Natural killer cell (primary cell): ENCODE results near the gene TPMT. TPM values are rescaled to one million over a fixed set of nuclear protein-coding genes. Genes with fewer than 3 reads are reported as not detected.

Experiments
- ATAC-seq, 3 donors: fragments of 150-1000 bp in 2 of 3; fragments of 200-7000 bp in 1 of 3; cut with Tn5 transposase; 1 replicate in 1 of 3; 2 replicates in 2 of 3; pipeline ENCODE4 v1.10.0; 2021; ENCODE audit warnings: mild to moderate bottlenecking in 2 of 3, moderate library complexity in 2 of 3
- DNase-seq, 2 donors: peaks; one replicate each; pipeline versions ENCODE4 v3.0.0 to v3.0.0-alpha.2; 2013 to 2021; ENCODE audit warnings: mixed read lengths in 1 of 2
- H3K27ac ChIP-seq: one replicate; pipeline ENCODE4 v1.5.1; 2013; ENCODE audit warnings: mild to moderate bottlenecking, low read length
- H3K27me3 ChIP-seq: one replicate; pipeline ENCODE4 v1.6.1; 2013; ENCODE audit warnings: low read length; ENCODE audit not compliant: control insufficient read depth, insufficient read depth
- H3K36me3 ChIP-seq: one replicate; pipeline ENCODE4 v1.6.1; 2013; ENCODE audit warnings: low read length; ENCODE audit not compliant: control insufficient read depth, insufficient read depth
- H3K4me1 ChIP-seq: one replicate; pipeline ENCODE4 v1.6.1; 2013; ENCODE audit warnings: low read length; ENCODE audit not compliant: control insufficient read depth, insufficient read depth
- H3K4me3 ChIP-seq: one replicate; pipeline ENCODE4 v1.5.1; 2013; ENCODE audit warnings: low read length
- H3K9me3 ChIP-seq: one replicate; pipeline ENCODE4 v1.6.1; 2013; ENCODE audit warnings: low read length; ENCODE audit not compliant: control insufficient read depth, insufficient read depth
- H3K27ac Mint-ChIP-seq, 2 donors: one replicate each; pipeline ENCODE4 v1.8.0; 2022; ENCODE audit warnings: mild to moderate bottlenecking in 2 of 2, mixed read lengths in 2 of 2, moderate library complexity in 1 of 2
- H3K27me3 Mint-ChIP-seq, 2 donors: one replicate each; pipeline ENCODE4 v1.8.0; 2022; ENCODE audit warnings: low read depth in 2 of 2, mixed read lengths in 2 of 2
- H3K36me3 Mint-ChIP-seq: one replicate; pipeline ENCODE4 v1.8.0; 2022; ENCODE audit warnings: mixed read lengths
- H3K4me1 Mint-ChIP-seq, 2 donors: one replicate each; pipeline ENCODE4 v1.8.0; 2022; ENCODE audit warnings: mixed read lengths in 2 of 2
- H3K4me3 Mint-ChIP-seq: one replicate; pipeline ENCODE4 v1.8.0; 2022; ENCODE audit warnings: mild to moderate bottlenecking, moderate library complexity, mixed read lengths
- H3K9me3 Mint-ChIP-seq, 2 donors: one replicate each; pipeline ENCODE4 v1.8.0; 2022; ENCODE audit warnings: mixed read lengths in 2 of 2
- CTCF ChIP-seq: fragments of 200-600 bp; IDR thresholded peaks from one replicate; pipeline ENCODE4 v1.8.0; 2022; ENCODE audit warnings: antibody characterized with exemption
- WGBS: methylation state at CpG from one replicate; pipeline ENCODE4 v1.1.7; 2013; ENCODE audit warnings: missing lambda C conversion rate; ENCODE audit not compliant: insufficient coverage; 5-methylcytosine and 5-hydroxymethylcytosine counted together
- intact Hi-C: fragments of 100-400 bp; cut with micrococcal nuclease; formaldehyde crosslinking; loops from one replicate; pipeline ENCODE4 v1.14.2; 2022
- total RNA-seq, 4 donors: library from RNA; stranded (reverse); fragments of 120-200 nt in 1 of 4; gene quantifications; one replicate each; pipeline versions ENCODE4 v1.2.3 to v1.2.4, GENCODE V29; 2013 to 2022

Gene TPMT
- total RNA-seq, 3 donors from 2014 or later (not counting 1 experiment from before 2014, with no cell fraction given): 8.9 to 11.4 (median 9.6) TPM

GRCh38 chr6:18161431-18161830, 6.6 kb upstream of the TPMT start:
- Histone ChIP-seq H3K27me3 (no peaks in the 10 kb centered on the region), H3K36me3 (peaks cover 28% of the 10 kb centered on the region), H3K9me3 (no peaks in the 10 kb centered on the region), H3K4me3 (no peak overlapping the region), H3K27ac (no peak overlapping the region), H3K4me1 (peaks cover 3% of the 10 kb centered on the region)
- Mint-ChIP-seq H3K27ac (no peak overlapping the region), H3K9me3 (no peaks in the 10 kb centered on the region), H3K4me3 (no peak overlapping the region), H3K36me3 (peaks cover 24% of the 10 kb centered on the region), H3K4me1 (peaks cover under 1% of the 10 kb centered on the region in 2 donors), H3K27me3 (no peaks in the 10 kb centered on the region)
- TF ChIP-seq CTCF: no peak
- intact Hi-C loops: no loop called here
- DNase-seq (no peak), ATAC-seq (no peak)
- 86% methylated on average over 1 of the region's 2 CpGs for WGBS

GRCh38 chr6:18160911-18161310, 6.0 kb upstream of the TPMT start:
- H3K27ac ChIP-seq: no peak overlapping the region
- no peak overlapping the region for H3K4me3 ChIP-seq
- no peak overlapping the region for H3K27ac Mint-ChIP-seq
- peaks cover 5 to 6% of the 10 kb centered on the region in 2 donors for H3K4me1 Mint-ChIP-seq
- intact Hi-C loops: no loop called here
- H3K4me3 Mint-ChIP-seq: no peak overlapping the region
- H3K4me1 ChIP-seq: peaks cover 8% of the 10 kb centered on the region
- H3K9me3 Mint-ChIP-seq: no peaks in the 10 kb centered on the region
- 100% methylated on average over 1 of the region's 1 CpG for WGBS
- DNase-seq (no peak), ATAC-seq (no peak)
- H3K27me3 ChIP-seq: no peaks in the 10 kb centered on the region
- H3K9me3 ChIP-seq: no peaks in the 10 kb centered on the region
- H3K36me3 ChIP-seq: peaks cover 24% of the 10 kb centered on the region
- peaks cover 24% of the 10 kb centered on the region for H3K36me3 Mint-ChIP-seq
- no peaks in the 10 kb centered on the region for H3K27me3 Mint-ChIP-seq
- TF ChIP-seq CTCF: no peak

- Histone ChIP-seq H3K36me3 (peaks cover 7% of the 10 kb centered on the region), H3K9me3 (no peaks in the 10 kb centered on the region), H3K4me3 (peak overlapping the region; percentile 95), H3K27me3 (no peaks in the 10 kb centered on the region), H3K4me1 (peaks cover 28% of the 10 kb centered on the region), H3K27ac (peak overlapping the region; percentile 87)
- Mint-ChIP-seq H3K9me3 (no peaks in the 10 kb centered on the region), H3K27ac (peak overlapping the region; percentile 93 to 99), H3K36me3 (peaks cover 8% of the 10 kb centered on the region), H3K4me1 (peaks cover 26 to 33% of the 10 kb centered on the region in 2 donors), H3K27me3 (no peaks in the 10 kb centered on the region), H3K4me3 (peak overlapping the region; percentile 97)
- intact Hi-C loops: loop anchor here (1.0 to 10.0 kb wide), 3 partner anchors 108 to 450 kb away; partner anchors contain the start of genes DEK, KIF13A and NUP153
- DNase-seq: peak; percentile 36 to 69
- no peak for TF ChIP-seq CTCF
- ATAC-seq: no peak
- 0% methylated on average over 26 of the region's 26 CpGs for WGBS
Measured at GRCh38 chr6:18155864-18156421, 1.1 kb upstream of the TPMT start.
